OCI-LY1 (cell line): ENCODE results near the gene MUC12.
"Not testable (repeated sequence)": the region's sequence is repeated elsewhere in the genome, so short reads cannot be mapped to it uniquely, and the experiment has no call there.

ENCODE experiments used
- H2AFZ ChIP-seq: fragments of 200-600 bp; sonication (generic), shearing (Covaris generic); 2 replicates; pipeline ENCODE4 v1.6.0; 2014; ENCODE audit warnings: antibody characterized with exemption, mild to moderate bottlenecking, low read length
- H3F3A ChIP-seq: fragments of 200-600 bp; sonication (generic), shearing (Covaris generic); 2 replicates; pipeline ENCODE4 v1.6.0; 2014; ENCODE audit warnings: mild to moderate bottlenecking, antibody characterized with exemption, low read length, moderate library complexity; ENCODE audit not compliant: insufficient read depth
- H3K27ac ChIP-seq: fragments of 200-600 bp; sonication (generic); 2 replicates; pipeline ENCODE4 v1.5.1; 2014; ENCODE audit warnings: low read length, mixed run types, mild to moderate bottlenecking, low read depth; ENCODE audit not compliant: poor library complexity, severe bottlenecking
- H3K27me3 ChIP-seq: fragments of 200-600 bp; sonication (generic); 2 replicates; pipeline ENCODE4 v1.6.0; 2014; ENCODE audit warnings: antibody characterized with exemption, mild to moderate bottlenecking, low read length, moderate library complexity; ENCODE audit not compliant: insufficient read depth
- H3K36me3 ChIP-seq: fragments of 200-600 bp; sonication (generic); 2 replicates; pipeline ENCODE4 v1.6.1; 2014; ENCODE audit warnings: mild to moderate bottlenecking, antibody characterized with exemption, low read length, moderate library complexity, mixed read lengths; ENCODE audit not compliant: insufficient read depth
- H3K4me1 ChIP-seq: fragments of 200-600 bp; sonication (generic); 2 replicates; pipeline ENCODE4 v1.5.1; 2014; ENCODE audit warnings: mild to moderate bottlenecking, low read length, moderate library complexity; ENCODE audit not compliant: insufficient read depth, severe bottlenecking
- H3K4me2 ChIP-seq: fragments of 200-600 bp; sonication (generic), shearing (Covaris generic); 2 replicates; pipeline ENCODE4 v1.6.1; 2014; ENCODE audit warnings: low read length
- H3K4me3 ChIP-seq: fragments of 200-600 bp; sonication (generic); 2 replicates; pipeline ENCODE4 v1.5.1; 2014; ENCODE audit warnings: low read length, low read depth, mild to moderate bottlenecking, mixed read lengths; ENCODE audit not compliant: poor library complexity, severe bottlenecking
- H3K79me2 ChIP-seq: fragments of 200-600 bp; shearing (Covaris generic); 2 replicates; pipeline ENCODE4 v1.6.1; 2016; ENCODE audit warnings: mixed run types, low read length, mixed read lengths; ENCODE audit not compliant: insufficient read depth
- H3K9ac ChIP-seq: fragments of 200-600 bp; sonication (generic), shearing (Covaris generic); 2 replicates; pipeline ENCODE4 v1.6.1; 2014; ENCODE audit warnings: mild to moderate bottlenecking, low read length, mixed read lengths
- H3K9me2 ChIP-seq: fragments of 200-600 bp; sonication (generic), shearing (Covaris generic); 2 replicates; pipeline ENCODE4 v1.6.1; 2014; ENCODE audit warnings: low read depth, mild to moderate bottlenecking, low read length, mixed read lengths
- H3K9me3 ChIP-seq: fragments of 200-600 bp; shearing (Covaris generic); 2 replicates; pipeline ENCODE4 v1.6.1; 2014; ENCODE audit warnings: low read length, mixed read lengths
- H4K20me1 ChIP-seq: fragments of 200-600 bp; sonication (generic), shearing (Covaris generic); 2 replicates; pipeline ENCODE4 v1.6.0; 2016; ENCODE audit warnings: mild to moderate bottlenecking, low read length; ENCODE audit not compliant: insufficient read depth
- EZH2 ChIP-seq: fragments of 200-600 bp; sonication (generic), shearing (Covaris generic); IDR thresholded peaks from 2 replicates; pipeline ENCODE4 v1.8.0; 2017; ENCODE audit warnings: borderline replicate concordance, mixed run types, mild to moderate bottlenecking, antibody characterized with exemption, low read length, moderate library complexity, mixed read lengths
- TF ChIP-seq, protein P1 (sequence below): fragments of 200-600 bp; sonication (generic), shearing (Covaris generic); IDR thresholded peaks from 2 replicates; pipeline ENCODE4 v1.5.1; 2017; ENCODE audit warnings: mild to moderate bottlenecking, antibody characterized with exemption, low read length, moderate library complexity, mixed read lengths

The MUC12 gene

DNA sequence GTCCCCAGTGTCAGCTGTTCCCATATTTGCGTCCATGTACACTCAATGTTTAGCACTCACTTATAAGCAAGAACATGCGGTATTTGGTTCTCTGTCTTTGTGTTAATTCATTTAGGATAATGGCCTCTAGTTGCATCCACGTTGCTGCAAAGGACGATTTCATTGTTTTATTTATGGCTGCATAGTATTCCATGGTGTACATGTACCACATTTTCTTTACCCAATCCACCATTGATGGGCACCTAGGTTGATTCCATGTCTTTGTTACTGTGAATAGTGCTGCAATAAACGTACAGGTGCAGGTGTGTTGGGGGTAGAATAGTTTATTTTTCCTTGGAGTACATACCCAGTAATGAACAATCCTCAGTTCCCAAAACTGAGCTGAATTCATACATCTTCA, 91.6 kb downstream of the MUC12 start:
- no peaks in the 10 kb centered on the region for H3K9me3 ChIP-seq
- no peaks in the 10 kb centered on the region for H3K79me2 ChIP-seq
- H4K20me1 ChIP-seq: no peaks in the 10 kb centered on the region
- H3K4me3 ChIP-seq: no peak overlapping the region
- no peaks in the 10 kb centered on the region for H3K36me3 ChIP-seq
- peaks cover 6% of the 10 kb centered on the region for H3K27me3 ChIP-seq
- H3K9ac ChIP-seq: no peak overlapping the region
- H3F3A ChIP-seq: no peaks in the 10 kb centered on the region
- H3K27ac ChIP-seq: no peak overlapping the region
- H3K9me2 ChIP-seq: no peaks in the 10 kb centered on the region
- H3K4me2 ChIP-seq: no peak overlapping the region
- TF ChIP-seq, protein P1, sequence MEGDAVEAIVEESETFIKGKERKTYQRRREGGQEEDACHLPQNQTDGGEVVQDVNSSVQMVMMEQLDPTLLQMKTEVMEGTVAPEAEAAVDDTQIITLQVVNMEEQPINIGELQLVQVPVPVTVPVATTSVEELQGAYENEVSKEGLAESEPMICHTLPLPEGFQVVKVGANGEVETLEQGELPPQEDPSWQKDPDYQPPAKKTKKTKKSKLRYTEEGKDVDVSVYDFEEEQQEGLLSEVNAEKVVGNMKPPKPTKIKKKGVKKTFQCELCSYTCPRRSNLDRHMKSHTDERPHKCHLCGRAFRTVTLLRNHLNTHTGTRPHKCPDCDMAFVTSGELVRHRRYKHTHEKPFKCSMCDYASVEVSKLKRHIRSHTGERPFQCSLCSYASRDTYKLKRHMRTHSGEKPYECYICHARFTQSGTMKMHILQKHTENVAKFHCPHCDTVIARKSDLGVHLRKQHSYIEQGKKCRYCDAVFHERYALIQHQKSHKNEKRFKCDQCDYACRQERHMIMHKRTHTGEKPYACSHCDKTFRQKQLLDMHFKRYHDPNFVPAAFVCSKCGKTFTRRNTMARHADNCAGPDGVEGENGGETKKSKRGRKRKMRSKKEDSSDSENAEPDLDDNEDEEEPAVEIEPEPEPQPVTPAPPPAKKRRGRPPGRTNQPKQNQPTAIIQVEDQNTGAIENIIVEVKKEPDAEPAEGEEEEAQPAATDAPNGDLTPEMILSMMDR: no peak
- no peak overlapping the region for H2AFZ ChIP-seq
- H3K4me1 ChIP-seq: no peaks in the 10 kb centered on the region

DNA sequence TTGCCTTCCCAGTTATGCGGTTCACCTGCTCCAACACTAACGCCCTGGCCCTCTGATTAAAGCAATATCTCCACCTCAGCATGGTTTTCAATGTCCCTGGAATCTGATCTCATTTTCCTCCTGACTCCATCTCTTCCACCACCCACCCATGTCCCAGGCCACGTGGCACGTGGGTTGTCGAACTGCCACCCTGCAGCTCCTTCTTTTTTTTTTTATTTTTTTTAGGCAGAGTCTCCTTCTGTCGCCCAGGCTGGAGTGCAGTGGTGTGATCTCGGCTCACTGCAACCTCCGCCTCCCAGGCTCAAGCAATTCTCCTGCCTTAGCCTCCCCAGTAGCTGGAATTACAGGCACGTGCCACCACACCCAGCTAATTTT, 94.8 kb downstream of the MUC12 start:
- H3K9me2 ChIP-seq, H3K79me2 ChIP-seq, H3K4me1 ChIP-seq, H2AFZ ChIP-seq, H3K4me3 ChIP-seq, H3K36me3 ChIP-seq, H3K9me3 ChIP-seq, H4K20me1 ChIP-seq, H3K9ac ChIP-seq, H3K27ac ChIP-seq, H3F3A ChIP-seq, H3K4me2 ChIP-seq: not testable (repeated sequence)
- peaks cover 10% of the 10 kb centered on the region; the same call in 1 of the 2 replicates for H3K27me3 ChIP-seq

DNA sequence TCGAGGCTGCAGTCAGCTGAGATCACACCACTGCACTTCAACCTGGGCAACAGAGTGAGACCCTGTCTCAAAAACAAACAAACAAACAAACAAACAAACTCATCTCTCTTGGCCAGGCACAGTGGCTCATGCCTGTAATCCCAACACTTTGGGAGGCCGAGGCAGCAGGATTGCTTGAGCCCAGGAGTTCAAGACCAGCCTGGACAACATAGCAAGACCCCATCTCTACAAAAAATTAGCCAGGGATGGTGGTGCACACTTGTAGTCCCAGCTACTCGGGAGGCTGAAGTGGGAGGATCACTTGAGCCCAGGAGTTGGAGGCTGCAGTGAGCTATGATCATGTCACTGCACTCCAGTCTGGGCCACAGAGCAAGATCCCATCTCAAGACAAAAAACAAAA, 95.8 kb downstream of the MUC12 start:
- not testable (repeated sequence) for H3F3A ChIP-seq, H3K79me2 ChIP-seq, H4K20me1 ChIP-seq, H3K27ac ChIP-seq, H2AFZ ChIP-seq, H3K9me2 ChIP-seq, H3K4me3 ChIP-seq, H3K9me3 ChIP-seq, H3K9ac ChIP-seq, H3K4me2 ChIP-seq, H3K4me1 ChIP-seq, H3K36me3 ChIP-seq
- peaks cover 10% of the 10 kb centered on the region; the same call in 1 of the 2 replicates for H3K27me3 ChIP-seq

DNA sequence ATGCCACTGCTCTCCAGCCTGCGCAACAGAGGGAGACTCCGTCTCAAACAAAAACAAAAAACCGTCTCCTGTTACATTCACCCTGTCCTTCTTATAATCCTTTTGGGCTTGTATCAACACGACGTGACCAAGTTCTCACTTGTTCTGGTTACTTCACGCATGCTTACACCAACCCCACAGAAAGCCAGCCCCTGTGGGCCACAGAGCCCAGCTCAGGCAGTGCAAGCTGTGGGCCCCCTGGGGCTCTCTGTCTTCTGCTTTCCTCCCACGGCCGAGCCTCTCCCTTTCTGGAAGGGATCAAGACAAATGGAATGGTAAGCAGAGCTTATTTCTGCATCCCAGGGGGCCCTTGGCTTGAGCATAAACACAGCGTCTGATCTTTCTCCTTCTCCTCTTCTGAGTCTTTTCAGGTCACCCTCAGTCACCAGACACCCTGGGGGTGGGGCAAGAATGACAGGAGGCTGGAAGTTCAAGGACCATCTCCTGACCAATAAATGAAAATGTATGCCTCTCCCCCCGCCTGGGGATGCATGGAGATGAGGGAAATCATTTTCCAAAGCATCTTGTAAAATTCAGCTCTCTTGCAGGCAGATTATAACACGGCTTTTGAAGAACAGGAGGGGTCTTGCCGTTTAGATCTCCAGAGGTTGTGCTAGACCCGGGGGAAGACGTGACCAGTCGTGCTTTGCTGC, 96.9 kb downstream of the MUC12 start:
- Histone ChIP-seq H3K9ac (no peak overlapping the region), H3F3A (no peaks in the 10 kb centered on the region), H4K20me1 (no peaks in the 10 kb centered on the region), H3K4me3 (no peak overlapping the region), H3K79me2 (no peaks in the 10 kb centered on the region), H3K4me2 (no peak overlapping the region), H3K9me2 (no peaks in the 10 kb centered on the region), H3K27ac (no peak overlapping the region), H2AFZ (no peak overlapping the region), H3K4me1 (no peaks in the 10 kb centered on the region), H3K27me3 (peaks cover 7% of the 10 kb centered on the region; the same call in 1 of the 2 replicates), H3K36me3 (no peaks in the 10 kb centered on the region), H3K9me3 (no peaks in the 10 kb centered on the region)
- TF ChIP-seq, protein P1: no peak
- TF ChIP-seq EZH2: no peak
